Measurements from ENCODE around the gene GOLGA1.
"Not testable (repeated sequence)": the region's sequence is repeated elsewhere in the genome, so short reads cannot be mapped to it uniquely, and the experiment has no call there.

Gene GOLGA1

DNA sequence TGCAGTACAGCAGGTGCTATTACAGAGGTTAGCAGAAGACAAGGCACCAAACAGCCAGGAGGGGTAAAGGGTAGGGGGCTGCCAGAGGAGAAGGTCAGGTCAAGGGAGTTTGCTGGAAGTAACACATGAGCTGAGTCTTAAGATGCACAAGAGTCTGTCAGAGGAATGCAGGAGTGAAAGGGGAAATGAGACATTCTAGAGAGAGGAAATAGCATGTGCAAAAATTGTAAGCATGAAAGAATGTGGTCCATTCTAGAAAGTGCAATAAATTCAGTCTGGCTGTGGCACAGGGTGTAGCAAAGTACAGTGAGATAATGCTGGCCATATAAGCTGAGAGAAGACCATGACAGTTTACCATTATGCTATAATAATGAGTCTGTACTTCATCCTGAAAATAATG is 6.6 kb downstream of the GOLGA1 start:
- DNase-seq = no peak

DNA sequence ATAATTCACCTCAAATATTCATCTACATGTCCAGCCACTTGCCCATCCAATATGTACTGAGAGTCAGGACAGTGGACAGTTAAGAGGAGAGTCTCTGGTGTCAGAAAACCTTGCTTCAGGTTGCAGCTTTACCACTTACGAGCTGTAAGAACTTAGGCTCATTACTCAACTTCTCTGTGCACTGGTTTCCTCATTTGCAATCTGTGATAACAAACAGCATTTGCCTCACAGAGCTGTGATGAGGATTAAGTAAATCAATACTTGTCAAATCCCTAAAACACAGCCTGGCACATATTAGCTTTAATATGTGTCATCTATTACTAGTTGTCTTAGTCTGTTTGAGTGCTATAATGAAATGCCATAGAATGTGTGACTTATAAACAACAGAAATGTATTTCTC is 8.6 kb downstream of the GOLGA1 start:
- DNase-seq = no peak

DNA sequence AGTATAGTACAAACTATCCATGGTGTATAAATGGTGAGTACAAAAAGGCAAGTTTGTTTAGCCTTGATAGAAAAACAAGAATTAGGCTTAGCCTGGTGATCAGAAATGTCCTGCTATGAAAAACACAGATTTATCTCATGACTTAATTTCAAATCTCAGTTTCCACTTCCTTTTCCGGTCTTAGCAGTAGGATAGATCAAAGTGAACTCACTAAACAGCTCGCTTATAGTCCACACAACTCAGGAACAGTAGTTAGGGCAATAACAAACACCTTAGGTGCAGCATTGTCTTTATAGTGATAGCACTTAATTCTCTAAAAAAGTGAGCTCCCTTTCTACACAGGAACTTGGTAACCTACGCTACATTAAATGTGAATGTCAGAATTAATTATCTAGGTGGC is 11.4 kb downstream of the GOLGA1 start:
- DNase-seq = no peak

DNA sequence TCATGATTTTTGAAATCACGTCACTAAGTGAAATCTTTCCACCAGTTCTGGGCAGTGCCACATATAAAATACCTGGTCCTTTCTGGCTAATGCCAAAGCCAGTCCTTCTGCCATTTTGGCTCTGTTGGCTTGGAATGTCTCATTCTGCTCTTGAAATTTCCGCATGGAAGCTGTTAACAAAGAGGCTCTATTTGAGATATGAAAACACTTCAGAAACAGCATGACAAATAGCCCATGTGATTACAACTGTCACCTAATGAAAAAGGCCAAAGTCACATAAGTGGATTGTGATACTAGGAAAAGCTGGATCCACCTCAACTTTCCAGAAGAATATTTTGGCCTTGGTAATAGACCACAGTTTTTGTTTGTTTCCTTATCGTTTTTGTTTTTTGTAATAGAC is 12.8 kb downstream of the GOLGA1 start:
- DNase-seq = no peak

DNA sequence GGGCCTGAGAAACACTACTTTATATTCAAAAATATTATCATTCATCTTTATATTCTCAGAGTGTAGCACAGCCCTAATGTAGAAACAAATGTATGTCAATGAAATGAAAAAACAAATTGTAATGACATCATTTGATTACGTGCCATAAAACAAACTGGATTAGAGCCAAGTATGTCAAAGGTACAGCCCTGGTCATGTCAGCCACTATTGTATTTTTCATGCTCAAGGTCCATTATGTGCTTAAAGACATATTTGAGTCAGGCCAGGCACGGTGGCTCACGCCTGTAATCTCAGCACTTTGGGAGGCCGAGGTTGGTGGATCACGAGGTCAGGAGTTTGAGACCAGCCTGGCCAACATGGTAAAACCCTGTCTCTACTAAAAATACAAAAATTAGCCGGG is 20.5 kb downstream of the GOLGA1 start:
- DNase-seq = not testable (repeated sequence)

DNA sequence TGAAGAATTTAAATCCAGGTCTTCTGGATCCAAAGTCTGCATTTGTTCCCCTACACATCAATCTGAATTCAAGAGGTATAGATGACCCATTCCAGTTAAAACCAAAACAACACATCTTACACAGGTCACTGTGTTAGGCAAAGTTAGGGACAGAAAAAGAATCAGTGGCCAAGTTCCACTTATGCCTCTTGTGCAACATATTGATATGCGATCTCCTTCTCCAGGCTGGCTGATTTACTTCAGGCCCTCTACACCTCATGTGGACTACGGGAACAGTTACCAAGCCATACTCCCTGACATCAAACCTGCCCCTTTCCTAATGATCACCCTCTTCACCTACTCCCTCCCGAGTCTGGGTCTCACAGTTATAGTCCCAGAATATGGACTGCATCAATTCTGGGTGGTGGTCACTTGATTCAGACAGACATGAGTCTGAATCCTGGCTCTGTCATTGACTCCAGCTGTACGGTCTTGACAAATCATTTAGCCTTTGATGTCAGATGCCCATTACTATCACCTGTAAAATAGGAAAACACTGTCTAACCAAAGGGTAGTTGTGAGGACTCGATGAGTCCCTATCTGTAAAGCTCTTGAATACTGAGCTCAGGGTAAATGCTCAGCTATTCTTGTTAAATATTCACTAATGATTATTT is 26.0 kb downstream of the GOLGA1 start:
- DNase-seq = no peak

DNA sequence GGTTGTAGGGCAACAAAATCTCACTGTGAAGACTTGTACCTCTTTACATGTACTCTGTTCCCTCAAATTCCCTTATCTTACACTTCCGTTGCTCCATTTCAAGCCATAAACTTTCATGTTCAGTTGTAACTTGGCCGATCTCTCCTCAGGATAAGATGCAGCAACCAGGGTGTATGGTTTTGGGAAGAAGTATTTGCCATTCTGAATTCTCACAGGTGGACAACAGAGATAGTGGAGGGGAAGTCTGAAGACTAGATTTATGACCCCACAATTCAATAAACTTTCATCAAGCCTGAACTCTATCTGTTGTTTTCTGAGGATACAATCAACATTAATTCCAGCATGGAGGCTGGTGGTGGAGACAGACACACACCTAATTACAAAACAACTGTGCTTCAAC is 27.5 kb downstream of the GOLGA1 start:
- no peak for DNase-seq

DNA sequence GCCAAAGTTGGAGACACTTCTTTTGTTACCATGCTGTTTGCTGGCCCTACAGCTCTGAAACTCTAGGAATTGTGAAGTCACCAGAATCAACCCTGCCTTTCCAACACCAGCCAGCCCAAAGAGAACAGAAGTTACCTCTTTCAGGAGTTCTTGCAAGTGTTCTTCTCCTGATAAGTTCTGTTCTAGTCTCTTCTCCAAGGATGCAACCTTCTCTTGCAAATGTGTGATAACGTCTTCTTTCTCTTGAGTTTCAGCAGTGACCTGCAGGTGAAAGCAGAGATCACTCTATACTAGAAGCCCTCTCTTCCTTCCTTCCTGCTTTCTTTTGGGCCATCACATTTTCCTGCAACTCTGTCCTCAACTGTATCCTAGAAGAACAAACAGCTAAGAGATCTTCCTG is 29.1 kb downstream of the GOLGA1 start:
- no peak for DNase-seq

DNA sequence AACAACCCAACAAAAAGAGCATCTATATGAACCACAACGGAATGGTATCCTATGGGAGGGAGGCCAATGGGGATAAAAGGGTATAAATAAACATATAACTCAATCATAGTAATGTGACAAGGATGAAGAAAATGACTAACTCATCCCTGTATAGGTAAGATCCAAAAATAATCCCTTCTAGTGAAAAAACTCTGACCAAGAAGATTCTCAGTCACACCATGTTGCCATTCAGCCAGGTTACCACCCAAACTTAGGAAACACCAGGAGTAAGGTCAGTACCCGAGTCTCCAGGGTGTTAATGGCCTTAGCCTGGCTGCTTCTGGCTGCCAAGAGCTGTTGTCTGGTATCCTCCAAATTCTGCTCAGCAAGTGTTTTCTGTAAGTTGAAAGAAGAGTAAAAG is 32.8 kb downstream of the GOLGA1 start:
- no peak for DNase-seq

DNA sequence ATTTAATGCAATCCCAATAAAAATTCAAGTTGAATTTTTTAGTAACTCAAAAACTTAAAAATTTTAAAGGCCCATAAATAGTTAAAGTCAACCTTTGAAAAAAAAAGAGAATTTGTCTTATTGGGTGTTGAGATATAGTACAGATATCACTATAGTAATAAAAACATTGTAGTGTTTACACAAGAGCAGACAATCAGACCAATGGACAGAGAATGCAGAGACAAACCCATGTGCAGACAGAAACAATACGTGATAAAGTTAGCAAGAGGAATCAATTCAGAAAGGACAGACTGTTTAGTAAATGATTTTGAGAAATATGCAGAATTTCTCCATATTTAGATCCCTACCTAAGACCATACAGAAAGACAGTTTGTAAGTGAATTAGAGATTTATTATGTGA is 33.9 kb downstream of the GOLGA1 start:
- DNase-seq = no peak

DNA sequence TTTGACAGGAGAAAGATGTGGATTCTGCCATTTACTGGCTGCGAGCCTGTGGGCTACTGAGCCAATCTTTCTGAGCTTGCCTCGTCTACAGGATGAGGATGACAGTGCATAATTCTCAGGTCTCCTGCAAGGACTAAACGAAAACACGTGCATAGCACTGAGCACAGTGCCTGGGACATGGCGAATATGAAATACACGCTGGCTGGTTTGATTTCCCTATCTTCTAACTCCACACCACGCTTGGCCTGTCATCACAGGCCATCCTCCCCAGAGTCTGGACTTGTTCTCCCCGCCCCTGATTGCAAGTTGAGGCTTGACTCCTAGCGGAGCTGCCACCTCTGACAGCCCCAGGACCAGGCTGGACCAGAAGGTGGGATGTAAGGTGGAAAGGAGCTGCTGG is 41.0 kb downstream of the GOLGA1 start:
- DNase-seq = no peak

DNA sequence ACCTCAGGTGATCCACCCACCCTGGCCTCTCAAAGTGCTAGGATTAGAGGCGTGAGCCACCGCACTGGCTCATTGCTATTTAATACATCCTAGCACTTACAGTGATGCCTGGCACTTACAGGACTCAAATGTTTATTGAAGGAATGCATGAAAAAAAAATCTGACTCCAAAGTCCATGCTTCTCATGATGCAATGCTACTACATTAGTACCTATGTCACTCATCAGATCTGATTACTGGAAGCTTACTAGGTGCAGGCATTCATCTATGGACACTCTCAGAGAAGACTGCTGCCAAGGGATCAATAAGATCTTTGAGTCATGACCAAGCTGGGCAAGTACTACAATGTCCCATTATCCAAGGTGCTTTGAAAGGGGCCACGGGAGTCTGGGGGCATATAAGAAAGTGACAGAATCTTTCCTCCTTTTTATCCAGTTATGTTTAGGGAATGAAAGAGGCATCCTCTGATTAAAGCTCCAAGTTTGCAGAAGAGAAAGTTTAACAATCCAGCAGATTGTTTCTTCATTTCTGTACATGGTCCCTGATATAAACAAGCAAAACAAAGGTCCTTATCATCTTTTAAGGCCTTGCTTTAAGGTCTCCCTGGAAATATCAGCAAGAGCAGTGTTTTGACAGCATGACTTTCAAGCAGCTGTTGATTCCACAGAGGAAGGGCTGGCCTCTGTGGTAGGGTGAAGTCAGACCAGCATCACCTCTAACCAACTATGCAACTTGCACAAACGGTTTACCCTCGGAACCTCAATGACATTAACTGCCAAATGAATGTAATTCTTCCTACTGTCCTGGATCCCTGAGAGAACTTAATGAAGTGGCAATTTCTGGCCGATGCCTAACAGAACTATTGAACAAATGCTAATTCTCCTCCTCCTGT is 43.1 kb downstream of the GOLGA1 start:
- no peak for DNase-seq

DNA sequence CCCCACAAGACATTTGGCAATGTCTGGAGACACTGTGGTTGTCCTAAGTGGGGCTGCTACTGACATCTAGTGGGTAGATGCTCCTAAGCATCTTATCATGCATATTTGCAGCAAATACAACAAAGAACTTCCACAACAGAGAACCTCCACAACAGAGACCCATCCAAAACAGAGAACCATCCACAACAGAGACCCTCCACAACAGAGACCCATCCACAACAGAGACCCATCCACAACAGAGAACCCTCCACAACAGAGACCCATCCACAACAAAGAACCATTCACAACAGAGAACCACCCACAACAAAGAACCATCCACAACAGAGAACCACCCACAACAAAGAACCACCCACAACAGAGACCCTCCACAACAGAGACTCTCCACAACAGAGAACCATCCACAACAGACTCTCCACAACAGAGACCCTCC is 46.1 kb downstream of the GOLGA1 start:
- peak; percentile 22 to 24 for DNase-seq

DNA sequence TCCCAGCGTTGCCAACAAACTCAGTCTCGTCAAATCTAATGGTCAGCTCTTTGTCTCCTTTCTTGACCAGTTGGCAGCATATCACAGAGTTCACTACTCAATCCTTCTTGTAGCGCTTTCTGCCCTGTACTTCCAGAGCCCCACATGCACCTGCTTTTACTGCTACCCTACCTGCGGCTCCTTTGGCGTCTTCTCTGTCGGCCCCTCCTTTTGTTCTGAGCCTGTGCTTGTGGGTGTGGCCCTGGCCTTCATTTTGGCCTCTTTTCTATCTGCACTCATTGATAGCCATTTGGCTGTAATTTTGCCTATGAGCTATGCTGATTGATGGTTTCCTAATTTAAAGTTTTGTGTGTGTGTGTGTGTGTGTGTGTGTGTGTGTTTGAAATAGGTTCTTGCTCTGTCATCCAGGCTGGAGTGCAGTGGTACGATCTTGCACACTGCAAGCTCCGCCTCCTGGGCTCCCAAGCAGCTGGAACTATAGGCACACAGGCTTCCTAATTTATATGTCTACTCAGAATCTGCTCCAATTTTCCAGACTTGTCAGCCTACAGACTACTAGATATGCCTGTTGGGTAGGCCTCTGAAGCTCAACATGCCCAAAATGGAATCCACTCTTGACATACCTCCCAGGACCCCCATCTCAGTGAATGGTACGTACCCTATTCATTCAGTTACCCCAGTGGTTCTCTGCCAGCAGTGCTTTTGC is 46.7 kb downstream of the GOLGA1 start:
- DNase-seq = no peak

DNA sequence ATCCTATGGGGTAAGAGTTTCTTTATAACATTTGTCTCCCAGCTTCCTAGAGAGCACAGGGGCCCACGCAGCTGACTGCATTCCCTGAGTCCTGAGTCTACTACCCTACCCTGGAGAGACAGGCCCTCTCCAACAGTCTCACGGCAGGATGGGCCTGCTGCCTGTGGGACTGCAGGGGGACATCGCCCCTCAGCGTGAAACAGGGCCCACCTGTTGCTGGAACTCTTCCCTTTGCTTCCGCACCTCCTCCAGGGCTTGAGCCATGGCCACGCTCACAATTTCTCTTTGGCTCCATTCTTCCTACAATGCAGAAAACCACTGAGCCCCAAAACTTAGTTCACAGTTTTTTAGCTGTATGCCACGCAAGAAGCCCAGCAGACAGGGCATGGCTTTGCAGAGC is 50.7 kb downstream of the GOLGA1 start:
- no peak for DNase-seq

DNA sequence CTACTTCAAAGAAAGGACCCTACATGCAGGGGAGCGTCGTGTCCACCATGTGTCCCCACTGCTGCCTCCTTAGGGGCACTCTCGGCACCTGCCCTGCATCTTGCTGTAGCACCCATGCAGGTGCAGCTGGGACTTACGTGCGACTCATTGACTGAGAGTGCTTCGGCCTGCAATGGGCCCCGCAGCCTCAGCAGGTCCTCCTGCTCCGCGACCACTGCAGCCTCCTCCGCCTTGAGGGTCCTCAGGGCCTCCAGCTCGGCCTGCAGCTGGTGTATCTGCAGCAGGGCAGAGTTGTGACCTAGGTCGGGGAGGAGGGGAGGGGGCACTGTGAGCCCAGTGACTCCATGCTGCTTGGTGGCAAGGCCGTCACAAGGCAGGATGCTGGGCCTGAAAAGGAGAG is 51.9 kb downstream of the GOLGA1 start:
- no peak for DNase-seq

DNA sequence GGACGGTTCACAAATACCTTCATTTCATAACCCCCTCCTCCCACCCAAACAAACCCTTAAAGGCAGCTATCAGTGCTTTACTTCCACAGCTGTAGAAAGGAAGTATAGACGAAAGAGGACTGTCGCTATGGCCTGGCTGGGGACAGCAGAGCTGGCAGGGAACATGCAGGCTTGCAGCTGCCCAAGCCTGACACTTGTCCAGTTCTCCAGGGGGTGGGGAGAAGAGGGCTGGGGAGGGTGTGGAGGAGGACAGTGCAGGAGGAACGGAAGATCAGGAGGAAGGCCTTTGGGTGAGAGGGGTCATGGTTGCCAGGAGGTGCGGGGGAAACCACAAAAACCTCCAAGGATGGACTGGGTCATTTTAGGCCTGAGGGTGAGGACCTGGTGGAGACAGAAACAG is 53.1 kb downstream of the GOLGA1 start:
- DNase-seq = no peak

DNA sequence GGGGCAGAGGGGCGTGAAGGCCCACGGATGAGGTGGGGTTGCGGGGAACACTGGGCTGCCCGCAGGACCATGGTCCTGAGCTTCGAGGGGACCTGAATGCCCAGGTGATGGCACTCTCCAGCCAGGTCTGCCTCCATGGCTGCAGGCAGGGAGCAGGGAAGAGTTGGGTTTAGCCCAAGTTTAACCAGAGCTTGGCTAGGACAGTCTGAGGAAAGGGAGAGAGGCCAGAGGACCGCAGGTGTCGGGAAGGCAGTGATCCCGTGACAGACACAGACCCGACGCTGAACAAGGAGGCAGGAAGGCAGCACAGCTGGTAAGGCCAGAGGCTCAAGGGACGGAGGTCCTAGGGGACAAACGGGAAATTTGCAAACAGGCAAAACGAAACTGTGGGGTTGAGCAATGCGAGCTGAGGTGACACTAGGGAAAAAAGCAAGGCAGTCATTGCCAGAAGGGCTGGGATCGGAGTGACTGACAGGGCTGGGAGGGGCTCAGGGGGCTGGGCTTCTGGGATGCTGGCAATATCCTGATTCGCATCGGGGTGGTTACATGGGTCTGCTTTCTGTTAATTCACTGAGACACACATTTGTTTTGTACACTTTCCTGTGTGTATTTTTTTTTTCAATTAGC is 53.9 kb downstream of the GOLGA1 start:
- DNase-seq = no peak

DNA sequence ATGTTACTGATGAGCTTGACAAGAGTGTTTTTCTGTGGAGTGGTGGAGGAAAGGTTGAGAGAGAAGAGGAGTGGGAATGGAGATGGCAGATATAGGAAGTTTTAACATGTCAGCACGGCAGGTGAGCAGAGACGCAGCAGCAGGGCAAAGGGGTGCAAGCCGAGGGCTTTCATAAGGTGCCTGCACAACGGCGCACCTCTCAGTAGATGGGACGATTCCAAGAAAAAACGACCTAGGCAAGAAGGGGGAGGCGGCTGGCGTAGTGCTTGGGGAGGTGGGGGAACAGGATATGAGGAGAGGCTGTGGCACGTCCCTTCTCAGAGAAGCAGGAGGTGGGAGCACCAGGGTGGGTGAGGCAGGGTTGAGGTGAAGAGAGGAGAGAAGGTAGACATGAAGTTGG is 54.4 kb downstream of the GOLGA1 start:
- no peak for DNase-seq

DNA sequence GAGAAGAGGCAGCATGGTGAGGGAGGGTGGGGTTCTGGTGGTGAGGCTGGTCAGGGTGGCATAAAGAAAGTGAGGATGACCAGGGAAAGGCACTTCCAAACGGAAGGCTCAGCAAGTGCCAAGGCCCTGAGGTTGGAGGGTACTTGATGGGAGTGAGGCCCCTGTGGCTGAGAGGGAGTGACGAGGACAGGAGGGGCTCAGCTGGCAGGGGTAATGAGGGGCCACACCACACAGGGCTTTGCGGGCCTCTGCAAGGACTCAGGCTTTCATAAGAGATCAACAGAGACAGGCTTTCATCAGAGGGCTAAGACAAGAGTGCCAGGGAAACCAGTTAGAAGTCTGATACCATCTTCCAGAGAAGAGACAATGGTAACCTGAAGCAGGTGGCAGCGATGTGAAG is 55.3 kb downstream of the GOLGA1 start:
- DNase-seq = no peak

DNA sequence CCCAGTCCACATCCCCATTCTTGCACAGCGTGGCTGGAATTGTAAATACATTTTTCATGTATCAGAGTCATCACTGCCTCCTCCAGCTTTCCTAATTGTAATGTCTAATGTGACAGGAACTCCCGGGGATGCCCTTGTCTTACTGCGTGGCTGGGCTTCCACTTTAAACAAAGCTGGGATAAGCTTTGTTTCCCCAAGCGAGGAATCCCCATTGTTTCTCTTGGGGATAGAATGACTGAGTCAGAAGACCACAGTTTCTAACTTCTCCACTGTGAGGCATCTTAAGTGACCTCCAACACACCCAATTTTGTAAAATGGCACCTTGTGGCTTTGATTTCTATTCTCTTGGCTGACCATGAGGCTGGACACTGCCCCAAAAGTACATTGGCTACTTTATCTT is 56.5 kb downstream of the GOLGA1 start:
- no peak for DNase-seq

DNA sequence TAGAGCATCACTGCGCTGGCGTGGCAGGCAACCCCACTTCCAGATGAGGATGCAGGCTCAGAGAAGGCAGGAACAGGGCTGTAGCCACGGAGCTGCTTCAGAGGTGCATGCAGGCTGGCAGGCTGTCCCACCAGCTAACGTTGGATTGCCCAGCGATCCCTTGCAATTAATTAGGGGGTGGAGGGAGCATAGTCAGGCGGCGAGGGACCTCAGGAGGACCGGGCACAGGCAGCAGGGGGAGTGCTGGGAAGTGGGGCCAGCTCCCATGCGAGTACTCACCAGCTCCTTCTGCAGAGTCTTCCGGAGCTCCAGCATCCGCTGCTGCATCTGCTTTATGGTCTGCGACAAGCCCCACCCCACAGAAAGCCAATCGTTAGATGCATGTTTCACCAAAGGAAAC is 58.7 kb downstream of the GOLGA1 start:
- DNase-seq = no peak

DNA sequence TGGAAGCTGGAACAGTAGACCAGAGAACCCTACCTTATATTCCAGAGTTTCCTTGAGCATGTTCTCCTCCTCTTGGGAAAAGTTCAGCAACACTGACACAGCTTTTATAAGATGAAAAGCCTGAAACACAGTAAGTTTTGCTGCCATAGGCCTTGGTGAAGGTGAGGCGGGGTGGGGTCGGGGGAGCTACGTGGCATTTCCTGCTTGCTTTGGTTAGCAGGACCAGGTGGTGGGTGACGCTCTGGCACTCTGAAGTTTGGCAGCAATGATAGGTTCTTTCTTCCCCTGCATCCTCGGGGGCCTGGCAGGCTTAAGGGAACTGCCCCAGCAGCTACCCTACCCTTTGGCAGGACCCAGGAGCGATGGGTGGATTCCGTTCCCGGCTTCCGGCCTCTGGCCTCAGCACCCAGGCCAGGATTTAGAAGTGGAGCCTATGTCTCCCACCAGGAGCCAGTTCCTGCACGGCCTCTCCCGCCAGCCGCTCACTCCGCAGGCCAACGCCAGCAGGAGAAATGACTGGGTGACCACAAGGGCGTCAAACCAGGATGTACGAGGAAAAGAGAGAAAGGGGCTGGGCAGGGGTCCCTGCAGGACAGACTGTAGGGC is 59.6 kb downstream of the GOLGA1 start:
- DNase-seq = no peak
